HG02938 (cell line): ENCODE data around the gene ERBIN.
"Not testable (repeated sequence)": the region's sequence is repeated elsewhere in the genome, so short reads cannot be mapped to it uniquely, and the experiment has no call there.

Source experiments
- ATAC-seq: cut with Tn5 transposase; IDR thresholded peaks from one replicate; pipeline ENCODE4 v1.9.1; 2021; ENCODE audit warnings: mild to moderate bottlenecking, moderate library complexity; ENCODE audit not compliant: unreplicated experiment

The ERBIN gene

GRCh38 chr5:65916636-65917035 is 9.7 kb upstream of the ERBIN start:
- no peak for ATAC-seq

- ATAC-seq: no peak
Observed at GRCh38 chr5:65919773-65920172, 6.6 kb upstream of the ERBIN start.

- no peak for ATAC-seq
Observed at GRCh38 chr5:65923339-65923738, 3.0 kb upstream of the ERBIN start.

- peak; percentile 15 for ATAC-seq
Observed at GRCh38 chr5:65924366-65925043, 1.9 kb upstream of the ERBIN start.

- ATAC-seq: peak; percentile 70
Observed at GRCh38 chr5:65925044-65925600, 1.3 kb upstream of the ERBIN start.

GRCh38 chr5:65925601-65926275 is 637 bp upstream of the ERBIN start:
- peak; percentile 50 for ATAC-seq

GRCh38 chr5:65926893-65927292 is 518 bp downstream of the ERBIN start:
- ATAC-seq: no peak

GRCh38 chr5:65927503-65928321 is 1.3 kb downstream of the ERBIN start:
- no peak for ATAC-seq

- ATAC-seq: no peak
Observed at GRCh38 chr5:65928322-65928752, 2.0 kb downstream of the ERBIN start.

GRCh38 chr5:65928860-65929259 is 2.5 kb downstream of the ERBIN start:
- ATAC-seq: no peak

GRCh38 chr5:65932676-65933075 is 6.3 kb downstream of the ERBIN start:
- no peak for ATAC-seq

- no peak for ATAC-seq
Observed at GRCh38 chr5:65933295-65933694, 6.9 kb downstream of the ERBIN start.

- peak; percentile 85 for ATAC-seq
Observed at GRCh38 chr5:65938256-65938655, 11.9 kb downstream of the ERBIN start.

- no peak for ATAC-seq
Observed at GRCh38 chr5:65943771-65944170, 17.4 kb downstream of the ERBIN start.

- no peak for ATAC-seq
Observed at GRCh38 chr5:65946198-65946745, 19.9 kb downstream of the ERBIN start.

- ATAC-seq: no peak
Observed at GRCh38 chr5:65948115-65948747, 21.9 kb downstream of the ERBIN start.

- ATAC-seq: no peak
Observed at GRCh38 chr5:65951330-65951729, 25.0 kb downstream of the ERBIN start.

GRCh38 chr5:65952259-65952658 is 25.9 kb downstream of the ERBIN start:
- no peak for ATAC-seq

- ATAC-seq: no peak
Observed at GRCh38 chr5:65954200-65954599, 27.8 kb downstream of the ERBIN start.

GRCh38 chr5:65955746-65956145 is 29.4 kb downstream of the ERBIN start:
- ATAC-seq: no peak

- not testable (repeated sequence) for ATAC-seq
Observed at GRCh38 chr5:65957703-65958102, 31.3 kb downstream of the ERBIN start.
